ENCODE data around the gene EPHA3. TPM values are rescaled to one million over a fixed set of nuclear protein-coding genes. Genes with fewer than 3 reads are reported as not detected.

EPHA3 gene
- total and polyA plus RNA-seq, 12 donors, result 1.3 to 7.5 (median 4.4) TPM

GRCh38 chr3:89139870-89140269, 32.4 kb downstream of the EPHA3 start:
- ATAC-seq (no peak), DNase-seq (no peak)
- Histone ChIP-seq H3K36me3 (no peaks in the 10 kb centered on the region), H3K4me1 (no peaks in the 10 kb centered on the region), H3K4me3 (no peak overlapping the region), H3K27me3 (no peaks in the 10 kb centered on the region), H3K9me3 (no peaks in the 10 kb centered on the region), H3K27ac (no peak overlapping the region)
- TF ChIP-seq CTCF (IDR thresholded peaks at IDR 0.05), result no peak
- 82 to 88% methylated on average over 3 of the region's 3 CpGs for WGBS, 2 donors
- intact Hi-C loops (cut with DNase I), result no loop called here

- 79 to 86% methylated on average over 2 of the region's 2 CpGs for WGBS, 2 donors
- no peak for TF ChIP-seq CTCF (IDR thresholded peaks at IDR 0.05)
- Histone ChIP-seq H3K4me3 (no peak overlapping the region), H3K27ac (no peak overlapping the region), H3K27me3 (no peaks in the 10 kb centered on the region), H3K9me3 (no peaks in the 10 kb centered on the region), H3K4me1 (no peaks in the 10 kb centered on the region), H3K36me3 (no peaks in the 10 kb centered on the region)
- intact Hi-C loops (cut with DNase I), result no loop called here
- ATAC-seq (no peak), DNase-seq (no peak)
Measured at GRCh38 chr3:89144080-89144479, 36.7 kb downstream of the EPHA3 start.

GRCh38 chr3:89145995-89146394, 38.6 kb downstream of the EPHA3 start:
- TF ChIP-seq CTCF (IDR thresholded peaks at IDR 0.05), result no peak
- no peaks in the 10 kb centered on the region for H3K4me1 ChIP-seq
- no peaks in the 10 kb centered on the region for H3K9me3 ChIP-seq
- intact Hi-C loops (cut with DNase I), result no loop called here
- no peak overlapping the region for H3K4me3 ChIP-seq
- no peaks in the 10 kb centered on the region for H3K27me3 ChIP-seq
- ATAC-seq (peak; percentile 61 to 100 (median 88)), DNase-seq (no peak)
- no peak overlapping the region for H3K27ac ChIP-seq
- no peaks in the 10 kb centered on the region for H3K36me3 ChIP-seq

- no peaks in the 10 kb centered on the region for H3K27me3 ChIP-seq
- DNase-seq (no peak), ATAC-seq (no peak)
- H3K4me1 ChIP-seq, result peaks cover 0 to 20% (median 4%) of the 10 kb centered on the region in 9 donors
- no peak overlapping the region for H3K27ac ChIP-seq
- TF ChIP-seq CTCF (IDR thresholded peaks at IDR 0.05), result no peak
- H3K9me3 ChIP-seq, result no peaks in the 10 kb centered on the region
- H3K4me3 ChIP-seq, result no peak overlapping the region
- intact Hi-C loops (cut with DNase I), result no loop called here
- no peaks in the 10 kb centered on the region for H3K36me3 ChIP-seq
Measured at GRCh38 chr3:89154416-89154815, 47.0 kb downstream of the EPHA3 start.
